Activated CD8-positive, alpha-beta memory T cell treated with anti-CD3 and anti-CD28 coated beads for 36 hours (primary cell): Measurements from ENCODE around the gene MCHR2. TPM values are rescaled to one million over a fixed set of nuclear protein-coding genes. Genes with fewer than 3 reads are reported as not detected.

ENCODE experiments used
- CTCF ChIA-PET: fragments of 350-600 bp; sonication (Branson Sonifier 250); formaldehyde crosslinking; loops from one replicate; lab custom pipeline; 2021; ENCODE audit warnings: antibody characterized with exemption; lab: Charles Lee
- POLR2A ChIA-PET: fragments of 350-600 bp; sonication (Branson Sonifier 250); formaldehyde crosslinking; loops from one replicate; lab custom pipeline; 2021; ENCODE audit warnings: antibody characterized with exemption; lab: Charles Lee
- total RNA-seq, 2 experiments: library from RNA; stranded (reverse); gene quantifications; one replicate each; pipeline ENCODE4 v1.2.3, GENCODE V29; 2021

Gene MCHR2
- total RNA-seq, 2 experiments from 2014 or later, result not detected

DNA sequence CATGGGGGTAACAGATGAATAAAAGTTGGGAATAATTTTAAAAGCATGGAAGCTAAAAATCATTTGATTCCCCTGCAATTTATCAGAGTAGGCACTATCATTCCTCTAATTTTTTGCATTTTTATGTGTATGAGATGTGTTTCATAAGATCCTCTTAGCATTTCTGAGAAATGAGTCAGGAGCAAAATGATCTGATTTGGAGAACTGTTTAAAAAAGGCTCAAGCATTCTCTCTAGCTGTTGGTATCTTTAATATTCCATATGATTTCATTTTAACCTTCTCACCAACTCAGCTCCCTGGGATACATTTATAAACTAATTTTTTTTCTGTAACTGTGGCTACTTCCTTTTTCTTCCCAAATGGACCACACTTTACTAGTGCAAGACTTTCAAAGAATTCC, 60.9 kb downstream of the MCHR2 start:
- POLR2A ChIA-PET, result no interaction called here

DNA sequence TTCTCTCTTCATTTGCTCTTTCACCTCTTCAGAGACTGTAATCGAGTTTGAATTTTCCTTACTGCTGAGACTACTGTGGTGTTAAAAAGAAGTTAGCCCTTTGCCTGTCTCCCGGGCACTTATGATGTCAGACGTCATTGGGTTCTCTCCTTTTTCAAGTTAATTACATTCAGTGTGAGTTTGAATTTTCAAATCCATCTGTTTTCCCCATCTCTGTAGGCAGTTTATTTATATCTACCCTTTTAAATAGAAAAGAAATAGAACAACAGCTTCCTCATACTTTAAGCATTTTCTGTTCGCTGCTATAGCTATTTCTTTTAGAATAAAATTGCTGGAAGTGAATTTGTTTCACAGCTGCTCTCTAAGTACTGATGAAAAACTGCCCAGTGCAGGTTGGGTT, 81.4 kb downstream of the MCHR2 start:
- ChIA-PET POLR2A (no interaction called here), CTCF (no interaction called here)

More for the DNA sequence above, 60.9 kb downstream of the MCHR2 start:
- CTCF ChIA-PET, result no interaction called here

DNA sequence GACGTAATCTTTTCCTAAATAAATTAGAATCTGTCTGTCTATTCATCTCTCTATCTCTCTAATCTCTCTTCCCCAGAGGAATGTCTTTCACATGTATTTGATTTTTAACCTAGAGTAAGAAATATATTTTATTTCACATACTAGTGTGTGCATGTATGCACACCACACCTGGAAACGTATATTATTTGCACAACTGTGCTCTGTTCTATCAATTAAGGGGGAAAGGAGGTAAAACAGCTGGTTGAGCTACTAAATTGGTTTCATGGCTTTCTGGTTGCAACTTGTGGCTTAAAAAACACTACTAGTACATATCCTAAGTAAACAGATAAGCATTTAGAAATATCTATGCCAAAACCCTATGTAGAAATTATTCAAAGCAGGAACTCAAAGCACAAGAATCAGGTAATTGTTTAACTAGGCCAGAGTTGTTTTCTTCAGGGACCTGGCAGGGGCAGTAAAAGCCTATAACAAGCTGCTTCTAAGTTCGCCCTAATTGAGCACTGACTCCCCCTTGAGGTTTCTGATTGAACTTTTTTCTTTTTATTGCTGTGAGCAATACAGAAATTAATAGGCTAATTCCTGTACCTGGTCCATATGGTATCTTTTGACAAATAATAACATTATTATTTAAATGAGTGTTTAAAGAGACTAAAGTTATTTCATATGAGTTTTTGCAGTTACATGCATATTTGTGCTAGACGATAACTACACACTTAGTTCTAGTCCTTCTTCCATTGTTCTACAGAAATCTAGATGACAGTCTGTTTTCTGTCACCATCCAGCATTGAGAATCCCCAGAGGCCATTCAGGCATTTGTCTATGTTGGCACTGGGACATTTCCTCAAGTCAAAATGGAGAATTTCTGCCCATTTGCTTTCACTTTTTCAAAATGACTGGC, 88.6 kb downstream of the MCHR2 start:
- POLR2A ChIA-PET, result no interaction called here
- CTCF ChIA-PET, result no interaction called here

GRCh38 chr6:99901596-99902384, 92.2 kb downstream of the MCHR2 start:
- CTCF ChIA-PET, result no interaction called here
- POLR2A ChIA-PET, result no interaction called here

DNA sequence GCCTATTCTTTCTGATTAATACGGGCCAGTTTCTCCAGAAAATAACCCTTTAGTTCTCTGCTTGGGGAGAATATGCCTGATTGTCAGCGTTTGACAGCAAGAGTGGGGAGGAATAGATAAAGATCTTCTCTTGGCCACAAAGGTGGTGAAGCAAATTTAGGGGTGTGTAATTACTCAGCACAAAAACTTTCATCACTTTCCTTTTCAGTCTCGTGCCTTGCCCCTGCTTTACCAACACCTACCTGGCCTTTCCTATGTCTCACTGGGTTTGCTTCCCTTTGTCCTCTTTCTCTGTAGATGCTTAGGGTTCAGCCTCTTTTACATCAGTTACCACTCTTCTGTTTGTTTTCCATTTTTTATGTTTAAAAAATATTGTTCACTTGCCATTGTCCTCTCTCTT, 99.2 kb downstream of the MCHR2 start:
- CTCF ChIA-PET, result no interaction called here
- POLR2A ChIA-PET, result no interaction called here

DNA sequence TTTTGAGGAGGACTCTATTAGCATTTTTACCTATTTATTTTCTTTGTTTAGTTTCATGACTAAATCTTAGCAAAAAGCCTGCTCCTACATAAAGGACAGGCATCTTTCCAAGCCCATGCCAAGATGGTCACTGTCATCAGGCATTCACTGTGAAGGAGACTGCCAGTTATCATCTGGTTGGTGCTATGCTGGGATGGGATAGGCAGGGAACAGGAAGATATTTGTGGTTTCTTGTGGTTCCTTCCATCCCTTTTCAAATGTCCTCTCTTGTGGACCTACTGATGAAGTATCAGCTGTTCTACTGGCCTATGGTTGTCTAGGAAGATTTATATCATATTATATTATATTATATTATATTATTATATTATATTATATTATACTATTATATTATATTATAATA, 107.0 kb downstream of the MCHR2 start:
- ChIA-PET CTCF (no interaction called here), POLR2A (no interaction called here)

DNA sequence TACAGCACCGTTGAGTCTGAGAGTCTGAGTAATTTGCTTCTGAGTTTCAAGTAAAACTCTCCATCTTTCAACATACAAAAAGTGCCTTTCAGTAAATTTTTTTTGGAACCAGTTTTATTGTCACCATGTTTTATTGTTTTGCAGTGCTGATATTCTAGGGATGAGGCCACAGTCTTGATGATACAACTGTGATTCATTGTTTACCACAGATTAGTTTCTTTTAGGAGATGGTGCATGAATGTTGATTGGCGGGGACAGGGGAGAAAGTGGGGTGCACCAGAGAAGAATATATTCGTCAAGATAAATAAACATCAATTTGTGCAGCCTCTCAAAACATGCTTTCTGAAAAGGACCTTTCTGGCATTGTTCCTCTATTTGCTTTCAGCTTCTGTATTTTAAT, 109.0 kb downstream of the MCHR2 start:
- CTCF ChIA-PET, result interaction anchor here (1.0 kb wide), 1 partner anchor 16 kb away, joined by 5 read pairs; no protein-coding TSS in a partner anchor
- POLR2A ChIA-PET, result no interaction called here

GRCh38 chr6:99882128-99882702, 111.8 kb downstream of the MCHR2 start:
- ChIA-PET POLR2A (no interaction called here), CTCF (interaction anchor here (1.0 kb wide), 2 partner anchors 13 to 14 kb away, joined by 3 read pairs; no protein-coding TSS in a partner anchor)

DNA sequence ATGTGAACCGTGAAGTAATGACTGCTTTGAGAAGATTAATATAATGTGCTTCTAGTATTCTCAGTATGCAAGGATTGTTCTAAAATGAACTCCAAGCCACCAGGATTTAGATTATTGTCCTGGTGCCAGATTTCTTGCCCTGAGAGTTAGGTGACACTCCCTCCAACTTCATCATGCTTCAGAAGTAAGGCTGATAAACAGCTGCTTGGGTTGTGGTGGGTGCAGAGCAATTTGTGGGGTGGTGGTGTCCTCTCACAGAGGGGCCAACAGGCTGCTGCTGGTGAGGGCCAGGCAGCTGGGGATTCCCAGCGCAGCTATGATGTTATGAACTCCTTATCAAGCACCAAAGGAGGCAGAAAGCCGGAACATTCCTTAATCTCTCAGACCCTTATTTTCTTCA, 114.6 kb downstream of the MCHR2 start:
- POLR2A ChIA-PET, result no interaction called here
- CTCF ChIA-PET, result no interaction called here

DNA sequence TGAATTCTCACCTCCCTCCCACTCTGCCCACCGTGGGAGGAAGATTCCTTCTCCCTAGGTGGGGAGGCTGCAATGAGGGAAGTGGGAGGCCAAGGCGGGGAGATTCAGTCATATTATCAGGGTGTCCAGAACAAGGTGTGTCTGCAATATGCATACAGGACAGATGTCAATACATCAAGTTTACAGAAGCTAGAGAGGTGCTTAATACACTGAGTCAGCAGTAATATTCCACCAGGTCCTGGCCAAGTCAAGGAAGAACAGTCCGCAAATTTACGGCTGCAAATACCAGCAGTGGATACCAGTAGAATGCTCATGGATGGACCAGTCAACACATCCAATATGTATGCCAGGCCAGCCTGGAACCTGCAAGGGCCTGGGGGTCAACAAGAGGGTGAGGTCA, 119.0 kb downstream of the MCHR2 start:
- ChIA-PET CTCF (no interaction called here), POLR2A (no interaction called here)

GRCh38 chr6:99873084-99873483, 120.9 kb downstream of the MCHR2 start:
- CTCF ChIA-PET, result interaction anchor here (0.7 kb wide), 1 partner anchor 226 kb away, joined by 3 read pairs; no protein-coding TSS in a partner anchor
- POLR2A ChIA-PET, result no interaction called here

DNA sequence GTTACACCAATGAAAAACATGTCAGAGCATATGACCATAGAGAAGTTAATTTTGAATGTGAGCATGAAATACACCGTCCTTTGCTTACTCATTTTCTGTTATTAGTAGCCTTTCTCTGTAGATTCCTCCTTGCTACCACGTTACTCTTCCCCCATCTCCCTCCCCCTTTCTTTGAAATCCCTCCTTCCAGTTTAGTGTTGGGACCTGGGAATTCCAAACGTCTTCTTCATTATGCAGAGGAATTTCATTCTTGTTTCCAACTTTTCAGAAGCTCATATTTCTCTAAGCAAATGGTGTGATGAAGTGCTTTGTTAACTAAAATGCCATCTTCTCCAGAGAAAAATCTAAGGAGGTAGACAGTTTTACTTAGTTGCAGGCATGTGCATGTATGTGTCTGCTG, 122.4 kb downstream of the MCHR2 start:
- ChIA-PET POLR2A (no interaction called here), CTCF (interaction anchor here (1.1 kb wide), 1 partner anchor 73 kb away, joined by 3 read pairs; no protein-coding TSS in a partner anchor)
